GM19025 (cell line): ENCODE results near the gene AGBL4.

Source experiments
- ATAC-seq: cut with Tn5 transposase; IDR thresholded peaks from one replicate; pipeline ENCODE4 v1.9.1; 2021; ENCODE audit warnings: mild to moderate bottlenecking, low read depth, moderate library complexity; ENCODE audit not compliant: unreplicated experiment

The AGBL4 gene

DNA sequence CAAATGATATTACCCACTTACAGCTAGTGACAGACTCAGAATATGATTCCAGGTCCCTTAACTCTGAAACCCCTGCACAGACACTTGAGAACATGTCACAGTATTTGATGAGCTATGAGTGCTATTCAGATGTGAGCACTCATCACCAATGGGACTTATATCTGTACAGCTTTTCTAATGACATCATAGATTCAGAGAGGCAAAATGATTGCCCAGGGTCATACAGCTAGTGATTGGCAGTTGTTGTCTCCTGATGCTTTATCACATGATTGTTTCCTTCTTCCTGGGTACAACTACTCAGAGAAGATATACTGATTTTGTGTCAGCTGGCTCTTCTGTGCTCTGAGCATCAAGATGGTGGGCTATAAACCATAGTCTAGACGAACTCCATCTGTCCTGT, 819.0 kb downstream of the AGBL4 start:
- ATAC-seq = no peak

- no peak for ATAC-seq
These were observed 823.0 kb downstream of the AGBL4 start for GRCh38 chr1:49200738-49201137.

DNA sequence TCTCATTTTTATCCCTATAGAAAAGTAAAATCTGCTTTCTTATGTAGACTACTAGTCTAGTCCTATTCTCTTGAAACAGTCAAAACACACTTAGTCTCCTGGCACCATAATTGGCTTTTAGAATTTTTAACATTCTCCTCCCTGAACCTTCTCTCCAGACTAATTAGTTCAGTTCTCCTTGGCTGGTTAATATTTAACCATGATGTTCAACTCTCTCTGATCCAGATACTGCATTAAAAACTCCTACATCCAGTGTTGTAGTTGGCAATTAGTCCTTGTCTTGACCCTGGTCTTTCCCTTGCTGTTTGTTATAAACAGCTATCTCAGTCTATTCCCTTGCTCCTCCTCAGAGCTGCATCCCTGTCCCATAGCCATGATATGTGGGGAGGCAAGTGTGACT, 824.2 kb downstream of the AGBL4 start:
- ATAC-seq = no peak

- ATAC-seq = no peak
These were observed 826.7 kb downstream of the AGBL4 start for GRCh38 chr1:49197081-49197480.

GRCh38 chr1:49190138-49190537, 833.6 kb downstream of the AGBL4 start:
- ATAC-seq = no peak

GRCh38 chr1:49187056-49187455, 836.7 kb downstream of the AGBL4 start:
- no peak for ATAC-seq

DNA sequence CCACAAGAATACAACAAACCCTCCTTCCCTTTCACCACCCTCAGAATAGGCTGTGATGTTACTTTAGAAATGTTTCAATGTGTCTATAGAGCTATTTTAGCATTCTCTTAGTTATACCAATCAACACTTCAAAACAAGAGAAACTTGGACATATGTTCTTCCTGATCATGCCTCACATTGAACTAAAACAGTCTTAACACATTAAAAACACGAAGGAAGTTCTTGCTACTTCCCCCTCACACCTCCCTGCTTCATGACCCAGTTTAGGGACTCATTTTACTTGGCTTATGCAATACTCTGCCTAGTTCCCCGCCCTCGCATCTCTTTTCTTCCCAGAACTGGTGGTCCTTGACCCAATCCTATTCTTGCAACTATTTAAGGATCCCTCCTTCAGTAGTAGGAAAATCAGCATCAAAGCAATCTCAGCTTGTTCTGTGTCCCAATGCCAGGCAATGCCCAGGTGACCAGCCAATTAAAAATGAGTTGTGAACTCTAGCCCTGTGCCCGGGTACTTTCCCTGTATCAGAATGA, 838.2 kb downstream of the AGBL4 start:
- ATAC-seq = no peak

DNA sequence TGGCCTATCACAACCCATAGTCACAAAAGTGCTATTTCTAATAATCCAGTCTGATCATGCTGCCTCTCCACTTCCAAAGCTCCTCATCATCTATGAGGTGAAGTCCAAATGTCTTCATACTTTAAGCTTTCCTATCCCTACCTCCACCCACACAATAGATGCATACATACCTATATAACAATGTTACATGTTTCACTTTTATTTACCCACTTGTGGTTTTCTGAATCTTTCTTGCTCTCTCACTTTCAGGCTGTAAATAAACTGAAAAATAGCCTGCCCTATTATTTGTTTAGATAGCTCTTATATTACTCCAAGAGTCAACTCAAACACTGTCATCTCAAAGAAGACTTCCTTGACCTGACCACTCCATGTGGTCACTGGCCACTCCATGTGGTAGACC, 840.3 kb downstream of the AGBL4 start:
- ATAC-seq = no peak

DNA sequence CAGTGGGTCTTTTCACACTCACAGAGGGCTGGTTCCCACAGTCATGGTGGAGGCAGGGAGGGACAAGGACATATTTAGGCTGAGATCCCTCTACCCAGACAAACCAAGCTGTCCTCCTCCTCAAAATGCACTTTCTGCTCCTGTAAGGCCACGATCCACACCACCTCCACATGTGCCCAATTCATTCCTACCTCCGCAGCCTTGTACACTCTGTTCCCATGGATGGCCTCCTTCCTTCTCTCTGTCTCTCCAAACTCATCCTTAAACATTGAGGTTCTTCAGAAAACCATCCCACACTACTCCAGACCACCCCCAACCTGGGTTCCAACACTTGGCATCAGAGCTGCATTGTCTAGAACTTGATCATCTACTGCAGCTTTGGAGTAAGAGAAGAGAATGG, 842.7 kb downstream of the AGBL4 start:
- ATAC-seq = no peak

- ATAC-seq = no peak
These were observed 851.7 kb downstream of the AGBL4 start for GRCh38 chr1:49171941-49172593.

DNA sequence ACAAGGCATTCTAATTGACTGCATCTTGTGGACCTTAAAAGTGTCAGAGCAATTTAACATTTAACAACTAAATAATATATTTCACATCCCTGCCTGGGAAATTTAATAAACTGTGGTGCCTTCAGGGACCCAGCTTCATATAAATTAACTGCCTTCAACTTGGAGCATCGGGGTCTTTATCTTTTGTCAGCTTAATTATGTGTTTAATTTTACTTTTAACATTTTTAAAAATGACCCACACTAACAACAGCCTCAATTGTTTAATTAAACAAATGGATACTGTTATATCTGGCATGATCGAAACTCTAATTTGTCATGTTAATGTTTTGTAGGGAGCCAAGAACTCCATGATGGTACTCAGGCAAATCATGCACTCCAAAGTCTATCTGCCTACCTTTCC, 857.7 kb downstream of the AGBL4 start:
- ATAC-seq = no peak

- no peak for ATAC-seq
These were observed 860.7 kb downstream of the AGBL4 start for GRCh38 chr1:49163031-49163430.

GRCh38 chr1:49160677-49161076, 863.1 kb downstream of the AGBL4 start:
- no peak for ATAC-seq

GRCh38 chr1:49136738-49137251, 887.0 kb downstream of the AGBL4 start:
- ATAC-seq = no peak

DNA sequence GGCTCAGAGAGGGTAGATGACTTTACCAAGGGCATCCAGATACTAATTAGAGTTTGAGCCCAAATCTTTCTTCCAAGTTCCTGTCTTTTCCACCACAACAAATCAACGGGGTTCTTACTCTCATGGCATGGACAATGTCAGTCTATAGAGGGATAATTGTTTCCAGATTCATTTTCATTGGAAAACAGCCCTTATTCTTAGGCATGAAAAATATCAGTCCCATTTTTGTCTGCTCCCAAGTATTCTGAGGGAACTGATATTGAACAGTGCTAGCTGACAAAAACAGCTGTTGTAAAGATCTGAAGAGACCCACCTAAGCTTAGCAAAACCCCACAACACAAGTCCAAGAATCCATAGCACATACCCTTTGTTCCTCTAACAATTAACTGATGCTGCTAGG, 898.0 kb downstream of the AGBL4 start:
- no peak for ATAC-seq

DNA sequence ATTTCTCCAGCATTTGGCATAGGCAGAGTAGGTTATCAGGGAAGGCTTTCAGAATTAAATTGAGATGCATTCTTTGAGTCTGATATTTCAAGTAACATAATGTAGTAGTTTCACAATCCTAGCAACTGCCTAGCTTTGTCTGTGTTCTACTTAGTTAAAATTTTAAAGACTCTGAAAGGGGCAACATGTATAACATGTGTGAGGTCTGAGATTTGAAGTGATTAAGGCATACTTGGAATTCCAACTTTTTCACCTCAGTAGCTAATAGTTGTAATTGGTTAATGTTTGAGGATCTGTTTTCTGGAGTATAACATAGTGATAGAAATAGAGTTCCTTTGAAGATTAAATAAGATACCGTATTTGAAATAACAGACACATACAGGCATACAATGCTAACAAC, 911.8 kb downstream of the AGBL4 start:
- ATAC-seq = no peak

DNA sequence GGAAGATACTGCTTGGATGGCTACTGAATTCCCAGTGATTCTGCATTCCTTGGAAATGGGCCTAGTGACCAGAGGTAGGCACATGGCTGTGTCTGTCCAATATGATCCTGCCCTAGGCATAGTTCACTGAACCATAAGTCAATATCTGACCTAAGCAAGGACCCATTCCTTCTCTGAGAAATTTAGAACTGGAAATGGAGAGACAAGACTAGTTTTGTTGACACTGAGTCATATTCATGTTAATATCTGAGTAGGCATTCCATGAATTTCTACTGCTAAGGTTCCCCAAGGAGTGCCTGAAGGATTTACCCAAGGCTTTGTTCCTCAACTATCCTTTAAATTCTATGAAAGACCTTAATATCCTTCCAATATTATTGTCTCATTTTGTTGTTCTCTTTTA, 917.3 kb downstream of the AGBL4 start:
- no peak for ATAC-seq

DNA sequence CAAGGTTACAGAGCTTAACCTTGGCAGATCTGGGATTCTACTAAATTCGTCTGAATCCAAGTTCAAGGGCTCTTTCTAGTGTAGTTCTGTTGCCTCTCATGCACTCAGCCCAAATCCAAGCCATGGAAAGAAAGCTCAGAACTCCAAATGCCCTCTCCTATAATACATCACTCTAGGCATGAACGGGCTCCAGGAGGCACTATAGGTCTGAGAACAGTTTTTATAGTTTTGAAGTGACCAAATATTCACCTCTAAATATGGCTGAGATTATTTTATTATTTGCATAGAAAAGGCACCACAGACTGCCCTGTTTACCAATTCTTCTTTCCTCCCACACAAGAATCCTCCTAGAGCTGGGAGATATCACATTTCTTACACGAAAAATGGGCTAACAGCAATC, 919.2 kb downstream of the AGBL4 start:
- ATAC-seq = no peak

GRCh38 chr1:49102752-49103151, 921.0 kb downstream of the AGBL4 start:
- ATAC-seq = peak; percentile 50

GRCh38 chr1:49098866-49099265, 924.9 kb downstream of the AGBL4 start:
- no peak for ATAC-seq

DNA sequence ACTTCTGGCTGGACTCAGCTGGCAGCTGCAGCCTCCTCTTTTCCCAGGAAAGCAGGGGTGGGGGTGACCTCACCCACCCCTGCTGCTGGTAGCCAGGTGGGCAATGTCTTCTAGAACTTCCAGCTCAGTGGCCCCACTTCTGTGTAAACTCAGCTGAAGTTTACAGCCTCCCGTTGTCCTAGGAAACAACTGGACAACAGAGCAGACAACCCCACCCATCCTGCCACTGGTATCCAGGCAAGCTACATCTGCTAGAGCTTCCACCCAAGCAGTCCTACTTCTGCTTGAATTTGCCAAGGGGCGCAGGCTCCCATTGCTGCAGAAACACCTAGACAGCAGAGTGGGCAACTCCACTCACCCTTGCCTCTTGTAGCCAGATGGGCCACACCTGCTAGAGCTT, 937.4 kb downstream of the AGBL4 start:
- ATAC-seq = no peak

DNA sequence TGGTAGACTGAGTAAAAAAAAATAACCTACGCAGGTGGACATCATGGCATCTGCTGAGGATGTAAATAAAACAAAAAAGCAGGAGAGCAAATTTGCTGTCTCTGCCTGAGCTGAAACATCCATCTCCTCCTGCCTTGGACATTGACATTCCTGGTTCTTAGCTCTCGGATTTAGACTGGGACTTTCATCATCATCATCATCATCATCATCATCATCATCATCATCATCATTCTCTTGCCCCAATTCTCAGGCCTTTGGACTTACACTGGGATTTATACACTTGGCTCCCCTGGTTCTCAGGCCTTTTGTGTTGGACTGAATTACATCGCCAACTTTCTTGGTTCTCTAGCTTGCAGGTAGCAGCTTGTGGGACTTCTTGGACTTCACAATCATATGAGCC, 938.7 kb downstream of the AGBL4 start:
- ATAC-seq = no peak

GRCh38 chr1:49060766-49061165, 963.0 kb downstream of the AGBL4 start:
- no peak for ATAC-seq
